GM21737 (cell line): ENCODE results near the gene ADGRE3.

Experiments used
- ATAC-seq: cut with Tn5 transposase; IDR thresholded peaks from one replicate; pipeline ENCODE4 v1.9.1; 2021; ENCODE audit warnings: mild to moderate bottlenecking, moderate library complexity; ENCODE audit not compliant: unreplicated experiment

ADGRE3 gene, protein sequence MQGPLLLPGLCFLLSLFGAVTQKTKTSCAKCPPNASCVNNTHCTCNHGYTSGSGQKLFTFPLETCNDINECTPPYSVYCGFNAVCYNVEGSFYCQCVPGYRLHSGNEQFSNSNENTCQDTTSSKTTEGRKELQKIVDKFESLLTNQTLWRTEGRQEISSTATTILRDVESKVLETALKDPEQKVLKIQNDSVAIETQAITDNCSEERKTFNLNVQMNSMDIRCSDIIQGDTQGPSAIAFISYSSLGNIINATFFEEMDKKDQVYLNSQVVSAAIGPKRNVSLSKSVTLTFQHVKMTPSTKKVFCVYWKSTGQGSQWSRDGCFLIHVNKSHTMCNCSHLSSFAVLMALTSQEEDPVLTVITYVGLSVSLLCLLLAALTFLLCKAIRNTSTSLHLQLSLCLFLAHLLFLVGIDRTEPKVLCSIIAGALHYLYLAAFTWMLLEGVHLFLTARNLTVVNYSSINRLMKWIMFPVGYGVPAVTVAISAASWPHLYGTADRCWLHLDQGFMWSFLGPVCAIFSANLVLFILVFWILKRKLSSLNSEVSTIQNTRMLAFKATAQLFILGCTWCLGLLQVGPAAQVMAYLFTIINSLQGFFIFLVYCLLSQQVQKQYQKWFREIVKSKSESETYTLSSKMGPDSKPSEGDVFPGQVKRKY

DNA sequence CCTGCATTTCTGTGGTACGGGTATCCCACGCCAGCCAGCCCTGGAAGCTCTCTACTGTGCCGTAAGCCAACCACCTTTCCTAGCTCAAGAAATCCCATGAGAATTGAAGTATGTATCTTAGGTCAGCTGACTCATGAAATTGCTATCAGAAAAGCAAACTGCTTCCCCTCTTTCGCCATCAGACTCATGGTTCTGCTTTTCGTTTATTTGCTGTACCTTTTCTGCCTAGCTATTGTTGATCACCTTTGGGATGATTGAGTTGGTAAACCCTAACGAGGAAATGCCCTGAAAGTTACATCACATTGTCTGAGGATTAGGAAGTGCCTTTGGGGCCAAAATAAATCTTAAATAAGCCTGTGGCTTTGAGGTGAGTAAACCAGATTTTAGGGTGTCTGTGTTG is at the start of gene ADGRE3:
ADGRE3 (minus strand) TSS at position 81 of the 400 bp plus-strand sequence; CDS start at position 7, 74 bp downstream.
- no peak for ATAC-seq

DNA sequence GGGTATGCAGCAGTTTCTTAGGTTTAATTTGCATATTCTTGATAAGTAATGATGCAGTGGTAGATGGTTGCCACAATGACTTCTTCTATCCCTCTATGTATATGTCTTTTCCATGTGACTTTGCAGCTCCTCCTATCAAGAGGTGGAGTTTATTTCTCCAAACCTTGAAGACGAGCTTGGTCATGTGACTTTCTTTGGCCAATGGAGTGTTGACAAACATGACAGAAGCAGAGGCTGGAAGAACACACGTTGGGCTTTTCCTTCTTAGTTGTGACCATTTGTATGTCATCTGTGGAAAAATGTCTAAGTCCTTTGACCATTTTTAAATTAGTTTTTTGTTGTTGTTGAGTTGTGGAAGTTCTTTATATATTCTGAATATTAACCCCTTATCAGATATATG is 47.5 kb upstream of the ADGRE3 start:
- no peak for ATAC-seq

DNA sequence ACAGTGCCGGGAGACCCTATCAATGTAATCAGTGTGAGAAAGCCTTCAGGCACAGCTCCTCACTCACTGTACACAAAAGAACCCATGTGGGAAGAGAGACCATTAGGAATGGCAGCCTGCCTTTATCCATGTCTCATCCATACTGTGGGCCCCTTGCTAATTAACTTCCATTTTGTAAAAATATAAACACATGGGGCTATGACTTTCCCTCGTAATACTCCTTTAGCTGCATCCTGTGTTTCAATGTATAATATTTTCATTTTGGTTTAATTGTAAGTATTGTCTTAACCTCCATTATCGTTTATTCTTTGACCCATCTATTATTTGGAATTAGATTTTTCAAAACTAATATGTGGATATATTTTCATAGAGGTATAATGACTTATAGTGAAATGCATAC is 44.5 kb upstream of the ADGRE3 start:
- ATAC-seq: no peak

DNA sequence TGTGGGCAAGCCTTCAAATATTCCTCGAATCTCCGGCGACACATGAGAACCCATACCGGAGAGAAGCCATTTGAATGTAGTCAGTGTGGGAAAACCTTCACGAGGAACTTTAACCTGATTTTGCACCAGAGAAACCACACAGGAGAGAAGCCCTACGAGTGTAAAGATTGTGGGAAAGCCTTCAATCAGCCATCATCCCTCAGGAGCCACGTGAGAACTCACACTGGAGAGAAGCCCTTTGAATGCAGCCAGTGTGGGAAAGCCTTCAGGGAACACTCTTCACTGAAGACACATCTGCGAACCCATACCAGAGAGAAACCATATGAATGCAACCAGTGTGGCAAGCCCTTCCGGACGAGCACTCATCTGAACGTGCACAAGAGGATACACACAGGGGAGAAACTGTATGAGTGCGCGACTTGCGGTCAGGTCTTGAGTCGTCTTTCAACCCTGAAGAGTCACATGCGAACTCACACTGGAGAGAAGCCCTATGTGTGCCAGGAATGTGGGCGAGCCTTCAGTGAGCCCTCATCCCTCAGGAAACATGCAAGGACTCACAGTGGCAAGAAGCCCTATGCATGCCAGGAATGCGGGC is 44.0 kb upstream of the ADGRE3 start:
- no peak for ATAC-seq

DNA sequence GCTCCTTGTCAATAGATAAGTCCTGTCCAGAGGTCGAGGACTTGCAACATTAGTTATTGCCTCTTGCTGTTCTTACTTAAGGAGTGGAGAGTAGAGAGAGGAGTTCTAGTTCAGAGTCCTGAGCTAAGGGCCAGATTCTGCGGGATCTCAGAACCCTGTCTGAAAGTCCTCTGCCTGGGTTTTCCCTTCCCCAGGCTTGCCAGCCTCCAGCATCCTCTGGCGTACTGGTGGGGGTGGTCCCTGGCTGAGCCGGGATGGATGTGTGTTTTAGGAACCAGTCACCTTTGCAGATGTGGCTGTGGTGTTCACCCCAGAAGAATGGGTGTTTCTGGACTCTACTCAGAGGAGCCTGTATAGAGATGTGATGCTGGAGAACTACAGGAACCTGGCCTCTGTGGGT is 41.2 kb upstream of the ADGRE3 start:
- no peak for ATAC-seq

DNA sequence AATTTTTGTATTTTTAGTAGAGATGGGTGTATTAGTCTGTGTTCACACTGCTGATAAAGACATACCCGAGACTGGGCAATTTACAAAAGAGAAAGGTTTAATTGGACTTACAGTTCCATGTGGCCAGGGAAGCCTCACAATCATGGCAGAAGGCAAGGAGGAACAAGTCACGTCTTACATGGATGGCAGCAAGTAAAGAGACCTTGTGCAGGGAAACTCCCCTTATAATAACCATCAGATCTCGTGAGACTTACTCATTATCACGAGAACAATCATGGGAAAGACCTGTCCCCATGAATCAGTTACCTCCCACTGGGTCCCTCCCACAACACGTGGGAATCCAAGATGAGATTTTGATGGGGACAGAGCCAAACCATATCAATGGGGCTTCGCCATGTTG is 29.8 kb upstream of the ADGRE3 start:
- no peak for ATAC-seq

DNA sequence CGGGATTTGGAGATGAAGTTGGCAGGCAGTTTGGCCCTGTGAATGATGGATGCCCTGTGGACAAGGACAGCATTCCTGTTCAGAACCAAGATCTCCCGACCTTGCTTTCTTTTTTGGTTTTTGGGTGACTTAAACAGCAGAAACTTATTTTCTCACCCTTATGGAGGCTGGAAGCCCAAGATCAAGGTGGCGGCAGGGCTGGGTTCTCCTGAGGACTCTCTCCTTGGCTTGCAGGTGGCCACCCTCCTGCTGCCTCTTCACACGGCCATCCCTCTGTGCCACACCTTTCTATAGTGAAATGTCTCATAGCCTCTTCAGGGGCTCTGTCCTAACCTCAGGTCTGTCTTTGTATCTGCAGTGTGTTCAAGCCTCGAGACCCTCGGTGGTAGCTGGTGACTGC is 29.2 kb upstream of the ADGRE3 start:
- ATAC-seq: no peak

DNA sequence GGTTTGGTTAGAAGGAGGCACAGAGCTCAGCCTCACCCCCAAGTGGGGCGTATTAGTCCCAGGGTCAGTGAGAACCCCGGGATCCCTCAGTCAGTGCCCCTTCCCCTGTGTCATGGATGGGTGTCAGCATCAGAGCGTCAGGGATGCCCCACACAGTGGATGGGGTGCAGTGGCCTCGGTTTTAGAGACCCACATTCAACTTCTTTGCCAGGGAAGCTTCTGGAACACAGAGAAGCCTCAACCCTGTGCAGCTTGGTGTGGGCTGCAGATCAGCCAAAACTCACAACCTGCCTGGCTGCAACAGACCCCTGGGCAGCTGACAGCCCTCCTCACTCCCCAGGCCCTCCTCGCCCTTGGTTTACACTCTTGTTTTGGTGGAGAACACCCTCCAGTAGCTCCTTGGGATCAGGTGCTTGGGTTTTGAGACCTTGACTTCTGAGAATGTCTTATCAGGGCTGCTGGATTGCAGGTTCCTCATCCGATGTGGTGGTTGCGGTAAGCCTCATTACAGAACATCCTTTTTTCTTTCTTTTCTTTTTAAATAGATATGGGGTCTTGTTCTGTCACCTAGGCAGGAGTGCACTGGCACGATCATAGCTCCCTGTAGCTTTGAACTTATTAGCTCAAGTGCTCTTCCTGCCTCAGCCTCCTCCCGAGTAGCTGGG is 26.2 kb upstream of the ADGRE3 start:
- no peak for ATAC-seq

DNA sequence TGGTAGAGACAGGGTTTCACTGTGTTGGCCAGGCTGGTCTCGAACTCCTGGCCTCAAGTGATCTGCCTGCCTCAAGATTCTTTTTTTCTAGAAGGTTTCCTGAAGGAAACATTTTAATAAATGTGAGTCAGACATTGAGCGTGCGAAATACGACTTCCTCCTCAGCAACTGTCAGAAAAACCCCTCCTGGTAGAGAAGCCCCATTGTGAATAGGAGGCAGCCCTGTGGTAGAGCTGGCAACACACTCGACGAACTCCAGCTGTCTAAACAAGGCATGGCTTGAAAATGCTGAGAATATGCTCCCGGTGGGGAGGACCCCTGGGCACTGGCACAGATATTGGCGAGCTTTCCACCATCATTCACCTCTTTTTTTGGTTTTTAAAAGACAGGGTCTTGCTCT is 25.0 kb upstream of the ADGRE3 start:
- ATAC-seq: no peak

DNA sequence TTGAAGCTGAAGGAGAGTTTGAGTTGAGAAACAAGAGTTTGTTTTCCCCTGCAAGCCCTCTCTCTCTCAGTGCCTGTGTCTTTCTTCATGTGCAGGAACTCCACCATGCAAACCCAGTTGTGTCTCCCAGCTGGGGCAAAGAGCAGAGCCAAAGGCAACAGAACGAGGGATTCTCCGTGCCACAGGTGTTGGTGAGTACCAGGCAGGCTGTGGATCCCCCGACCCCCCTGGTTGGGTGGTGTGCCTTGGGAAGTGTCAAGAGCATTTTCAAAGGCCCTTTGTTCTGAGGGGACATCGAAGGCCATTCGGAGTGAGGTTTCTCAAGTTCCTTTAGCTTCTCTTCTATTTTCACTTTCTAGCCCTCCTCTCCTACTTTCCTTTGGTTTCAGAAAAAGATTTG is 20.8 kb upstream of the ADGRE3 start:
- no peak for ATAC-seq

DNA sequence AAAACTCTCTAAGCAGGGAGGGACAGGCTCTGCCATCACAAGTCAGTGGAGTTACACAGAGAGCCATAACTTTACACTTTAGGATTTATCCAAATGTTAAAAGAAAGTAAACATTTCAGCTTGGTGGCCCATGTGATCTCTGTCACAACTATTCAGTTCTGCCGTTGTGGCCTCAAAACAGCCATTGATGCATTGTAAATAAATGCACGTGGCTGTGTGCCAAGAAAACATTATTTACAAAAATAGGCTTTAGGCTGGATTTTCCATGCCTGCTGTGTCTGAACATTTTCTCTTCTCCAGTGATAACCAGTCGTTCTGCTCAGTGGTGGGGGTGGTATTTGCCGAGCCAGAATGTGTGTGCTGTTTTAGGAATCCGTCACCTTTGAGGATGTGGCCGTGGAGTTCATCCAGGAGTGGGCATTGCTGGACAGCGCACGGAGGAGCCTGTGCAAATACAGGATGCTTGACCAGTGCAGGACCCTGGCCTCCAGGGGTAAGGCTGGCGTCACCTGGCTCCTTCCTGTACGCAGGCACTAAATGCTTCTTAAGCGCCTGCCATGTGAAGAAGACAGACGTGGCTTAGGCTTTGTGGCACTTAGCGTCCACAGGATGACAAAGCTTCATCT is 20.1 kb upstream of the ADGRE3 start:
- ATAC-seq: no peak

DNA sequence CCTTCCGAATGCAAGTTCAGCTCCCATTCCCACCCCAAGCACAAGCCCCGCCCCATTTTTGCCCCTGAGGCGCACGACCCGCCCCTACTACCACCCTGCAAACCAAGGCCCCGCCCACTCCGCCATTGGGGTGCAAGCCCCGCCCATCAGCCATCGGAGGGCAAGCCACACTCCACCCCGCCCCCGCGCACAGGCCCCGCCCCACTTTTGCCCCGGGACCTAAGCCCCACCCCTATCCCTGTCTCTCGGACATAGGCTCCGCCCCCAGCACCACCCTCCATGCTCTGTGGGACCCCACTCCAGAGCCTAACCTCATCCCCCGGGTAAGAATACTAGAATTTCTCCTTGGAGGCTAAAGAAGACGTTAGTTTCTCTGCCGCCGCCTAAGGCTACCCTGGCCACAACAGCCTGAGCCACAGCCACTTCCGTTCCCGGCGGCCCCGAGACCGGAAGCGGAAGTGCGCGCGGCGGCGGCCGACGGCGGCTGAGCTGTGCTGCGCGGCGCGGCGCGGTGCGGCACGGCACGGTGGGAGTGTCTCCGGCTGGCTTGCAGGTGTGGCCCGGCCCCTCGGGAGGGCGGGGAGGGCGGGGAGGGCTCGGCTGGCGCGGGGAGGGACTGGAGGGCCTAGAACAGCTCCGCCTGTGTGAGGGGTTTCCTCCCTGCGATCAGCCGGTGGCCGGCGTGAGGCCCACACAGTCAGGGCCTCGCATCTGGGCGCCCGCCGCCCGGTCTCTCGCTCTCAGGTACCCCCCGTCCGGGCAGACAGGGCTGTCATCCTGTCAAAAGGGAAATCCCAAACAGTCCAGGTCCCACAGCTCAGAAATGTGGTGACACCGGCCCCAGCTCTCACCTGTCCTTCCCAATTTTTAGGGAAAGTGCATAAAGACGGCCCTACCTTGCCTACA is 15.2 kb upstream of the ADGRE3 start, which contains the start of gene ZNF333:
ZNF333 (plus strand) TSS at position 451 of the 906 bp plus-strand sequence. CDS start 3,444 bp downstream, outside the sequence.
- peak; percentile 86 for ATAC-seq

DNA sequence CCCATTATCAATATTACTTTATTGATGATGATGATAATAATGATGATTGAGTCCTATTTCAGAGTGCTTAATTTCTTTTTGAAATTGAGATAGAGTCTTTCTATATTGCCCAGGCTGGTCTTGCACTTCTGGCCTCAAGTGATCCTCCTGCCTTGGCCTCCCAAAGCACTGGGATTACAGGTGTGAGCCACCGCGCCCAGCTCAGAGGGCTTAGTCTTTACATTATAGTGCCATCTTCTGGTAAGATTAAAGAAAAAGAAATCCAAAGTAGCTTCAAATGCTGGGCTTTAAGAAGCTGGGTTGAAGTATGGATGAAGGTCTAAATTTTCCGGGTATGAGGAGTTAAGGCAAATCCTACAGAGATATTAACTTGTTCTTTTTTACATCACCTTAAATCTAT is 11.8 kb upstream of the ADGRE3 start:
- ATAC-seq: no peak

DNA sequence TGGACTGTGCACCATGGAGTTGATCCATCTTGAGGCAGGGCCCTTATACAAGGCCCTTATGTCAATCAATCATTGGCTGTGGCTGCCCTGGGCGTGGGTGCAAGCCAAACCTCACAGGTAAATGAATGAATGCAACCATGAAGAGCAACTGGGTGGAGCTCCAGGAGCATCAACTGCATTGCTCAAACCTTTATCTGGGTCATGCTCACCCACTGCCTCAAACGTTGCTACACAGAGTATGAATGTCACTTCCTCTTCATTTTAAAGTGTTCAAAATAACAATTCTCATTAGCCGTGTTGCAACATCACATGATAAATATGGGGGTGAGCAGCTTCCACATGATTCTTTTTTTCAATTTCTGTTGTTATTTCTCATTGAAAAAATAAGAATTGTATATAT is 8.8 kb upstream of the ADGRE3 start:
- ATAC-seq: no peak

DNA sequence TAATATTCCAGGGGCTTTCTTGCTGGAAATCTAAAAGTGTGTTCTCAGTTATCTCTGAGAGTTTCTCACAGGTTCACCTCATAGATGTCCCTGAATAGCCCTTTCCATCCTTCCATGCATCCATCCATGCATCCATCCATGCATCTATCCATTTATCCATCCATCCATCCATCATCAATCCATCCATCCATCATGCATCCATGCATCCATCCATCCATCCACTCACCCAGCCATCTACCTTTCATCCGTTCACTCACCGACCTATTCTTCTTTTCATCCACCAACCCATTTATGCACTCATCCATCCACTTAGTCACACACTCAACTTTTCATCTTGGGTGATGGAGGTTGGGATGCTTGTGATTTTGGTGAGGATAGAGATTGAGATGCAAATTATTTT is 7.4 kb upstream of the ADGRE3 start:
- no peak for ATAC-seq

DNA sequence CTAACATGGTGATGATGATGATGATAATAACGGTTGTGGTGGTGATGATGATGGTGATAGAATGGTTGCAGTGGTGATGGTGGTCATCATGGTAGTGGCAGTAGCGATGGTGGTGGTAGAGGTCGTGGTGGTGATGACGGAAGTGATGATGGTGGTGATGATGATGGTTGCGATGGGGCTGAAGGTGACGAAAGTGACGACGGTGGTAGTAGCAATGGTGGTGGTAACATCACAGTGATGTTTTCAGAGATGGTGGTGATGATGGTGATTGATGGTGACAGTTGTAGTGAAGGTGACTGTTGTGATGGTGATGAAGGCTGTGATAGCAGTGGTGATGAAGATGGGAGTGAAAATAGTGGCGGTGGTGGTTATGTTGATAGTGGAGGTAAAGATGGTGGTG is 3.6 kb upstream of the ADGRE3 start:
- ATAC-seq: no peak

DNA sequence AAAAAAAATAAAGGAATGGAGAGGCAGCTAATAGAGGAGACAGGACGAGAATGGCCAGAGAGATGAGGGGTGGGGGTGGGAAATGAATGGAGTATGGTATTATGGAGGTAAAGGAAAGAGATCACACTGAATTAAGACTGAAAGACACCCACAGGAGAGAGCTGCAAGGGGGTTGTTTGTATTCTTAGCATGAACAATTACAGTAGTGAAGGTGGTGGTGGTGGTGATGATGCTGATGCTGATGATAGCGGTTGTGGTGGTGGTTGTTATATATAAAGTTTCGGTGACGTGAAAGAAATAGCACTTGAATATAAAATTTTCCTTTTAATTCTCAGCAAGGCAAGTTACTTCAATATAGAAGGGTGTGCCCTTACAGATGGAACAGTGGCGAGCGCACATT is 2.8 kb upstream of the ADGRE3 start:
- ATAC-seq: no peak

DNA sequence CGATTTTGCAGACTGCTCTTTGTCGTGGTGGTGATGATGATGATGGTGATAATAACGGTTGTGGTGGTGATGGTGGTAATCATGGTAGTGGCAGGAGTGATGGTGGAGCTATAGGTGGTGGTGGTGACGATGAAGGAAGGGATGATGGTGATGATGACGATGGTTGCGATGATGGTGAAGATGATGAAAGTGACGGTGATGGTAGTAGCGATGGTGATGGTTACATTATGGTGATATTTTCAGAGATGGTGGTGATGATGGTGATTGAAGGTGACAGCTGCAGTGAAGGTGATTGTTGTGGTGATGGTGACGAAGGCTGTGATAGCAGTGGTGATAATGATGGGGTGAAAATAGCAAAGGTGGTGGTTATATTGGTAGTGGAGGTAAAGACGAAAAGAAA is 2.1 kb upstream of the ADGRE3 start:
- ATAC-seq: no peak

DNA sequence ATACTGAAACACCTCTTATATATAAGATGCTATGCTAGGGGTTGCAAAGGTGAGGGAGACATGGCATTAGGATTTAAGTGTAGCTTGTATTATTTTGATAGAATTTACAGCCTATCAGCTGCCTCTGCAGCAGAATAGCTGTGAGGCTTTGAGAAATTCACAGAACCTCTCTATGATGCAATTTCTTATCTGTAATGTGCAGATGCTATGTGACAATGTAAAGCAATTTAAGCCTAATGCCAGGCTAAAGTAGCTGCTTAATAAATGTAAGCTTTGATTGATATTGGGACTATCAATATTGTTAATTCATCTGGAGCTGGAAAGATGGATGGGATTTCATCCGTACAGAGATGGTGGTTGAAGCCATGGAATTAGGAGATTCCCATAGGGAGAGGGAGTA is 1.6 kb downstream of the ADGRE3 start:
- no peak for ATAC-seq
